GM13976 (cell line): ENCODE results near the gene PAK1.
A peak's percentile ranks its signal among the peaks of the same experiment; 100 is the strongest.

Experiments
- DNase-seq: peaks from one replicate; pipeline ENCODE4 v3.0.0; 2012; ENCODE audit warnings: low spot score
- in situ Hi-C: fragments of 300-500 bp; cut with MboI; formaldehyde crosslinking; loops from one replicate; pipeline ENCODE4 v1.12.0; 2022; ENCODE audit warnings: low sequenced_read_pairs, mixed read lengths, inconsistent platforms; ENCODE audit not compliant: unreplicated experiment
- TF ChIP-seq, protein P1 (sequence below): IDR thresholded peaks from 2 replicates; pipeline ENCODE4 v1.5.1; 2012; ENCODE audit warnings: borderline replicate concordance, mild to moderate bottlenecking; ENCODE audit not compliant: insufficient read depth; ENCODE audit errors: extremely low read depth, missing control alignments, control extremely low read depth

Gene PAK1

DNA sequence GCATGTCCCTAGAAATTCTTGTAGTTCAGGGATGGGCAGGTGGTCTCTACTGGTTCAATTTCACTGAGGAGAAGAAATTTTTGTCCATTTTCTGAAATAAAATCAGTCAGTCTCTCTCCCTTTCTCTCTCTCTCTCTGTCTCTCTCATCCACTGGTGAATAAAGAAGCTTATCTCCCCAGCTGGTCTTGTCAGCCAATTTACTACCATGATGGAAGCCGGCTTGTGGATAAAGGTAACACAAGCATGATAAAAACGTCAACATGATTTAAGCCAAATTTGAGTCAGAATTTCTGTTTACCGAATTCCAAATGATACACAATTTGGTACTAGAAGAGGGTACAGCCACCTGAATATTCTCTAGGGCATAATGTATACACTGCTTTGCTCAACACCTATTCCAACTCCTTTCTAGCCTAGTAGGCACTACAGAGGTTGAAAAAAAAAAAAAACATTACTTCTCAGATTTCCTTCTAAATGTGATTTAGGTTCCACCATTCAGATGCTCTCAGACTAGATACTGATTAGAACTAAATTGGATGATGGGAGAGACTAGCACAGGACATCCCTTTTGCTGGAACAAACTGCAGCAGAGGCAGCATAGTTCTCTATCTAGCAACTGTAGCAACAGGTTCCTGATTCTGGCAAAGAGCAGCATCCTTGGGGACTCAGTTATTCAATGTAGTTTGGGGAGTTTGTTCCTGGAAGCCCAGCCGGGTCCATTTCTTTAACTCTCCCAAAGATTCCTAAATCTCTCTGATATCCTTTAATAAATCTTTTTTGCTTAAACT, 18.8 kb downstream of the PAK1 start:
- no peak for DNase-seq
- TF ChIP-seq, protein P1, sequence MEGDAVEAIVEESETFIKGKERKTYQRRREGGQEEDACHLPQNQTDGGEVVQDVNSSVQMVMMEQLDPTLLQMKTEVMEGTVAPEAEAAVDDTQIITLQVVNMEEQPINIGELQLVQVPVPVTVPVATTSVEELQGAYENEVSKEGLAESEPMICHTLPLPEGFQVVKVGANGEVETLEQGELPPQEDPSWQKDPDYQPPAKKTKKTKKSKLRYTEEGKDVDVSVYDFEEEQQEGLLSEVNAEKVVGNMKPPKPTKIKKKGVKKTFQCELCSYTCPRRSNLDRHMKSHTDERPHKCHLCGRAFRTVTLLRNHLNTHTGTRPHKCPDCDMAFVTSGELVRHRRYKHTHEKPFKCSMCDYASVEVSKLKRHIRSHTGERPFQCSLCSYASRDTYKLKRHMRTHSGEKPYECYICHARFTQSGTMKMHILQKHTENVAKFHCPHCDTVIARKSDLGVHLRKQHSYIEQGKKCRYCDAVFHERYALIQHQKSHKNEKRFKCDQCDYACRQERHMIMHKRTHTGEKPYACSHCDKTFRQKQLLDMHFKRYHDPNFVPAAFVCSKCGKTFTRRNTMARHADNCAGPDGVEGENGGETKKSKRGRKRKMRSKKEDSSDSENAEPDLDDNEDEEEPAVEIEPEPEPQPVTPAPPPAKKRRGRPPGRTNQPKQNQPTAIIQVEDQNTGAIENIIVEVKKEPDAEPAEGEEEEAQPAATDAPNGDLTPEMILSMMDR: no peak
- in situ Hi-C loops: no loop called here

DNA sequence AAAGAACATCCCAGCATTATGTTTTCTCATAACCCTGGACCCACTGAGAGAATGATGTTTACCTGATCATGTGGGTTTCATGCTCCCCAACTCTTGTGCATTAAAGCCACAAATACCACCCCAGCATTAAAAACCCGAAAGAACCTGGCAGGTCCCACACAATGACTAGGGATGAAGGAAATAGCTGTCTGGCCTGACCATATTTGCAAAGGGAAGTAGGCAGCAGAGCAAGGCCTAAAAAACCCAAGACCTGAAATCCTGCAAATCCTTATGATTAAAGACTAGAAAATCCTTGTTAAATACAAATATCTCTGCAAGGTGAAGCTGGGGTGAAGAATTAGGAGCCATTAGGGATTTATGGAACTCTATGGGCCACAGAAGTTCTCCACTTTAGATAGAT, 23.7 kb downstream of the PAK1 start:
- DNase-seq: no peak
- TF ChIP-seq, protein P1: no peak
- in situ Hi-C loops: no loop called here

DNA sequence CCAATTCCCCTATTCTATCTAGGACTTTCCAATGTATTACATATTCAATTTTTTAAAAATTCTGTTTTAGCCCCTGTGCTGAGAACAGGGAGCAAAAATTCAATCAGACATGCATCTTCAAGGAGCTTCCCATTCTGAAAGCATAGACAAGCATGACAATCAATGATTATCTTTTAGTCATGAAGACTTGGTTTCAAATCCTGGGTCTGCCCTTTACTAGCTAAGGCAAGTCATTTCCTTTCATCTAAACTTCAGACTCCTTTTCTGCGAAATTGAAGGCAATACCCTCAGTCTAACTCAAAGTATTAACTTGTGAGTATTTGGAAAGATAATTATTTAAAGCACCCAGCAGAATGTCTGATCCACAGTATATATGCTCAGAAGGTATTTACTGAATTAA, 24.1 kb downstream of the PAK1 start:
- in situ Hi-C loops: no loop called here
- no peak for DNase-seq
- TF ChIP-seq, protein P1: no peak

DNA sequence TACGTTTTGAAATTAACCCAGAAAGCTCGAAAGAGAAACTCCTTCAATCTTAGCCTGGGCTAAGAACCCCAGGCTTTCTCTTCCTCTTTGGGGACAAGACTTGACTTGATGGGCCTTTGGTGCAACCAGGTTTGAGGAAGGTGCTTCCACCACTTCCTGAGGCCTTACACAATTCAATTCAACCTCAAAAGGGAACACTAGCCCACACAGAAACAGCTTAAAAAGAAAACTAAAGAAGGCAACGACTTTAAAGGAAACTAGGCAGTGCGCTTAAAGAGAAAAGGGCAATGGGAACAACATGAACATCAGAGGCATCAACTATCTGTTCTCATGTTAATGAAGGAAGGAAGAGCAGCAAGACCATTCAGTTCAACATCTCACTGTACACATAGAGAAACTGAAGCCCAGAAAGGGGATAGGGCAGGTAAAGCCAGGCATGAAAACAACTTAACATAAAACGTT, 24.8 kb downstream of the PAK1 start:
- TF ChIP-seq, protein P1: no peak
- peak; percentile 50 for DNase-seq

DNA sequence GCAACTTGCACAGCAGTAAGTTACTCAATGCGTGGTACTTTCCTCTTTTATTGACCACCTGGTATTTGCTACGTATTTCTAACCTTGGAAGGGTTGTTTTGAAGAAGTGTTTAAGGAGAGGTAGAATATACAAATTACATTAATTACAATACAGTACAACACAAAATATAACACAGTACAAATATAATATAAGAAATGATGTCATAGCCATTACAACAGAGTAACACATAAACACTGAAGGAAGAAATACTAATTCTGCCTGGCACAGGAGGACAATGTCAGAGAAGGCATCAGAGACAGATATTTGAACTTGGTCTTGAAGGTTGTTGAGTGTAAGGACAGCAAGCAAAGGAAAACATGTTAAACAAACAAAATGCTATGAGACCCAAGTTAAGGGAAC, 25.6 kb downstream of the PAK1 start:
- in situ Hi-C loops: no loop called here
- no peak for DNase-seq
- TF ChIP-seq, protein P1: no peak

More for the DNA sequence above, 24.8 kb downstream of the PAK1 start:
- in situ Hi-C loops: no loop called here

DNA sequence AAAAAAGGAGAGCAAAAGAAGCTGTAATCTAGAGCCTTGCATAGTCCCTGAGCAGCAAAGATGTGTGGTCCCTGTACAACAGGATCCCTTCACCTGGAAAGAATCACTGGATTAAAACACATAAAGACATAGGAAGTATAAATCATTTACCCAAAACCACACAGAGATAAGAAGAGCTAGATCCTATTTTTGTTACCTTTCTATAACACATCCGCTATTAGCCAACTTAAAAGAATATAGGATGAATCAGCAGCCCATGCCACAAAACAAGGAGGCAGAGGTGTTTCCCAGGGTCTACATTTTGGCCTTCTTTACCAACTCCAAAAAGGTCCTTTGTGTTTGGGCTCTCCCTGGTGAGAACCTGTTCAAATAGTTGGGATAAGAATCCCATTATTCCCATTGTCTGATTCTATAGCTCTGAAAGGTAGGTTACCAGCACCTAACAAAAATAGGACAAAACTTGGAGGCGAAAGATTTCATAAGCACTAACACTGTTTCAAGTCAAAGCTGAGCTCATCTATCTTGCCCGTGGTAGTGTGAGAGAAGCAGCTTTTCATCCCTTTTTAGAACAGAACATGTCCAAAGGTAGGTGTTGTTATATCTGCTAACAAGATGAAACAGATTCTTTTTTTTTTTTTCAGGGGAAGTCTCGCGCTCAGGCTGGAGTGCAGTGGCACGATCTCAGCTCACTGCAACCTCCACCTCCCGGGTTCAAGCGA, 26.8 kb downstream of the PAK1 start:
- in situ Hi-C loops: no loop called here
- TF ChIP-seq, protein P1: no peak
- DNase-seq: no peak
